SU-DHL-6 (cell line): Measurements from ENCODE around the gene WIPF3.

Experiments
- EZH2phosphoT487 ChIP-seq: fragments of 200-600 bp; sonication (generic), shearing (Covaris generic); conservative IDR thresholded peaks from 2 replicates; pipeline ENCODE4 v1.6.1; 2018; ENCODE audit warnings: mild to moderate bottlenecking, antibody characterized with exemption, low read length, moderate library complexity, mixed read lengths
- TF ChIP-seq, protein P1 (sequence below): fragments of 200-600 bp; sonication (generic); IDR thresholded peaks from one replicate; pipeline ENCODE4 v1.5.1; 2017; ENCODE audit warnings: antibody characterized with exemption, mild to moderate bottlenecking, low read length, moderate library complexity; ENCODE audit not compliant: insufficient read depth, poor library complexity, severe bottlenecking

DNA sequence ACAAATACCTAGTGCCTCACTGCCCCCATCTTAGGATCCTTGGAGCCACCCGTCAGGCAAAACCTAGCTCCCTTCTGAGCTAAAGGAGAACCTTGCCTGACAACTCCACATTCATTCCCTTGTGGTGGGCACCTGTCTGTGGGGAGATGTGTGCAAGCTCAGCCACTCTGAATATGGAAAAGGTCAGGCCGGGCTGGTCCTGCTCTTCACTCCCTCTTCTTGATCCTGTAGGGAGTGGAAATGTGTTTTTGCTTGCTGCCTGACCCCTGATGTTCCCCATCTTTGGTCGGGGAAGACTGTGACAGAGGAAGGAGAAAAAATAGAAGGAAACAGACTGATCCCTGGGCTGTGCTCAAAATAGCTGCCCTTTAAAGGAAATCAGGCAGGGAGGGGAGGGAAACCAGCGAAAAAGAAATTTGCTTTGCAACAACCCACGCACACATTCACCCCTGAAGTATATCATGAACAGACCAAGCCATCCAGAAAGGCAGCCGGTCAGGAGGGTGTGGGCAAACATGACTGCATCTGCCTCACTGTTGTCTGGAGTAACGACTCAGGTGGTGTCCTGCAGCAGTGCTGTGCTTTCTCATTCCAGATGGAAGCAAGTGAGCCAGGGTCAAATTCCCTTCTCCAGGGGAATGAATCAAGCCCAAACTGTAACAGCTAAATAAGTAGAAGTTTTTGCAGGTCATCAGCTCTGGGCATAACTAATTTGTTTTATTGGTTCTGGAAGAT is 109.3 kb downstream of the WIPF3 start:
- TF ChIP-seq, protein P1, sequence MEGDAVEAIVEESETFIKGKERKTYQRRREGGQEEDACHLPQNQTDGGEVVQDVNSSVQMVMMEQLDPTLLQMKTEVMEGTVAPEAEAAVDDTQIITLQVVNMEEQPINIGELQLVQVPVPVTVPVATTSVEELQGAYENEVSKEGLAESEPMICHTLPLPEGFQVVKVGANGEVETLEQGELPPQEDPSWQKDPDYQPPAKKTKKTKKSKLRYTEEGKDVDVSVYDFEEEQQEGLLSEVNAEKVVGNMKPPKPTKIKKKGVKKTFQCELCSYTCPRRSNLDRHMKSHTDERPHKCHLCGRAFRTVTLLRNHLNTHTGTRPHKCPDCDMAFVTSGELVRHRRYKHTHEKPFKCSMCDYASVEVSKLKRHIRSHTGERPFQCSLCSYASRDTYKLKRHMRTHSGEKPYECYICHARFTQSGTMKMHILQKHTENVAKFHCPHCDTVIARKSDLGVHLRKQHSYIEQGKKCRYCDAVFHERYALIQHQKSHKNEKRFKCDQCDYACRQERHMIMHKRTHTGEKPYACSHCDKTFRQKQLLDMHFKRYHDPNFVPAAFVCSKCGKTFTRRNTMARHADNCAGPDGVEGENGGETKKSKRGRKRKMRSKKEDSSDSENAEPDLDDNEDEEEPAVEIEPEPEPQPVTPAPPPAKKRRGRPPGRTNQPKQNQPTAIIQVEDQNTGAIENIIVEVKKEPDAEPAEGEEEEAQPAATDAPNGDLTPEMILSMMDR = no peak
- no peak for TF ChIP-seq EZH2phosphoT487
